Measurements from ENCODE around the gene FAM163B. TPM values are rescaled to one million over a fixed set of nuclear protein-coding genes. Genes with fewer than 3 reads are reported as not detected.

The FAM163B gene
- total RNA-seq, 1 donor from 2014 or later: not detected

GRCh38 chr9:133569891-133570690 lies 39.1 kb downstream of the FAM163B start:
- Histone ChIP-seq H3K36me3 (no peaks in the 10 kb centered on the region), H3K27ac (no peak overlapping the region), H3K4me3 (no peak overlapping the region), H3K9me3 (no peaks in the 10 kb centered on the region), H3K27me3 (no peaks in the 10 kb centered on the region), H3K4me1 (peaks cover 12 to 25% of the 10 kb centered on the region in 2 donors)
- no peak for DNase-seq (ENCODE audit: low spot score in 2 of 2)
- intact Hi-C loops (cut with DNase I): no loop called here
- TF ChIP-seq CTCF (IDR thresholded peaks at IDR 0.05): no peak

GRCh38 chr9:133569121-133569785 lies 39.9 kb downstream of the FAM163B start:
- no peak for TF ChIP-seq CTCF (IDR thresholded peaks at IDR 0.05)
- Histone ChIP-seq H3K9me3 (no peaks in the 10 kb centered on the region), H3K4me1 (peaks cover 16 to 29% of the 10 kb centered on the region in 2 donors), H3K4me3 (no peak overlapping the region), H3K27ac (no peak overlapping the region), H3K36me3 (no peaks in the 10 kb centered on the region), H3K27me3 (no peaks in the 10 kb centered on the region)
- DNase-seq (ENCODE audit: low spot score in 2 of 2): no peak
- intact Hi-C loops (cut with DNase I): no loop called here

- peaks cover 19 to 28% of the 10 kb centered on the region in 2 donors for H3K4me1 ChIP-seq
- TF ChIP-seq CTCF (IDR thresholded peaks at IDR 0.05): no peak
- intact Hi-C loops (cut with DNase I): no loop called here
- DNase-seq (ENCODE audit: low spot score in 2 of 2): no peak
- no peak overlapping the region for H3K4me3 ChIP-seq
- no peaks in the 10 kb centered on the region for H3K27me3 ChIP-seq
- H3K9me3 ChIP-seq: no peaks in the 10 kb centered on the region
- H3K27ac ChIP-seq: no peak overlapping the region
- no peaks in the 10 kb centered on the region for H3K36me3 ChIP-seq
Observed at GRCh38 chr9:133568186-133568585, 41.0 kb downstream of the FAM163B start.

DNA sequence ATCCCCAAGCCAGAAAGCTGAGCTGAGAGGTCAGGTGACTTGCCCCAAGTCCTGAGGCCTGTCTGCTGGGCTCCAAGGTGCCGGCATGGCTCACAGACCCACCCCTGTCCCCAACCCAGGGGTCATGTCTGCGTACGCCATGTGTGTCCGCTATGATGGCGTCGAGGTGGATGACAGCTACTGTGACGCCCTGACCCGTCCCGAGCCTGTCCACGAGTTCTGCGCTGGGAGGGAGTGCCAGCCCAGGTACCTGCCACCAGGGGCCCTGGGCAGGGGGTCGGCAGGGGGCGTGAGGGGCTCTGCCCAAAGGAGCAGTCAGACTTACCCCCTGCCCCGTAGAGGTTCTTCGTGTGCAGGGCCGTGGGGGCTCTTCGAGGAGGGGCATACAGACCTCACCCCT lies 42.4 kb downstream of the FAM163B start:
- Histone ChIP-seq H3K27me3 (no peaks in the 10 kb centered on the region), H3K4me1 (peaks cover 11 to 18% of the 10 kb centered on the region in 2 donors), H3K27ac (no peak overlapping the region), H3K9me3 (no peaks in the 10 kb centered on the region), H3K4me3 (no peak overlapping the region), H3K36me3 (no peaks in the 10 kb centered on the region)
- intact Hi-C loops (cut with DNase I): no loop called here
- no peak for TF ChIP-seq CTCF (IDR thresholded peaks at IDR 0.05)
- DNase-seq (ENCODE audit: low spot score in 2 of 2): no peak

DNA sequence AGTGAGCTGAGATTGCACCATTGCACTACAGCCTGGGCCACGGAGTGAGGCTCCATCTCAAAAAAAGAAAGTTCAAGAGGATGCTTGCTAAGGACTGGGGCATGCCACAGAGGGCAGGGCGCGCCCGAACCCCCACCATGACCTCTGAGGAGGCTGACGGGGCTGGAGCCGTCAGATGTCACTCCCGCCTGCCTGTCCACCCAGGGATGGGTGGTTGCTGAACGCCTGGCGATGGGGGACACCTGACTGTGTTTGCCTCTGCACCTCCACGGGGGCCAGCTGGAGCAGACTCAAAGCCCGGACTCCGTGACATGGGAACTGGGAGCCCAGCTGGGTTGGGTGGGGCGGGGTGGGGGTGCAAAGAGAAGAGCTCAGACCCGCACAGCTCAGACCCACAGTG lies 42.8 kb downstream of the FAM163B start:
- intact Hi-C loops (cut with DNase I): no loop called here
- DNase-seq (ENCODE audit: low spot score in 2 of 2): no peak
- H3K36me3 ChIP-seq: no peaks in the 10 kb centered on the region
- peaks cover 11 to 17% of the 10 kb centered on the region in 2 donors for H3K4me1 ChIP-seq
- no peak overlapping the region for H3K4me3 ChIP-seq
- no peaks in the 10 kb centered on the region for H3K9me3 ChIP-seq
- no peak for TF ChIP-seq CTCF (IDR thresholded peaks at IDR 0.05)
- H3K27ac ChIP-seq: no peak overlapping the region
- no peaks in the 10 kb centered on the region for H3K27me3 ChIP-seq
